Measurements from ENCODE around the gene TSSK6.
A peak's percentile ranks its signal among the peaks of the same experiment; 100 is the strongest.

DNA sequence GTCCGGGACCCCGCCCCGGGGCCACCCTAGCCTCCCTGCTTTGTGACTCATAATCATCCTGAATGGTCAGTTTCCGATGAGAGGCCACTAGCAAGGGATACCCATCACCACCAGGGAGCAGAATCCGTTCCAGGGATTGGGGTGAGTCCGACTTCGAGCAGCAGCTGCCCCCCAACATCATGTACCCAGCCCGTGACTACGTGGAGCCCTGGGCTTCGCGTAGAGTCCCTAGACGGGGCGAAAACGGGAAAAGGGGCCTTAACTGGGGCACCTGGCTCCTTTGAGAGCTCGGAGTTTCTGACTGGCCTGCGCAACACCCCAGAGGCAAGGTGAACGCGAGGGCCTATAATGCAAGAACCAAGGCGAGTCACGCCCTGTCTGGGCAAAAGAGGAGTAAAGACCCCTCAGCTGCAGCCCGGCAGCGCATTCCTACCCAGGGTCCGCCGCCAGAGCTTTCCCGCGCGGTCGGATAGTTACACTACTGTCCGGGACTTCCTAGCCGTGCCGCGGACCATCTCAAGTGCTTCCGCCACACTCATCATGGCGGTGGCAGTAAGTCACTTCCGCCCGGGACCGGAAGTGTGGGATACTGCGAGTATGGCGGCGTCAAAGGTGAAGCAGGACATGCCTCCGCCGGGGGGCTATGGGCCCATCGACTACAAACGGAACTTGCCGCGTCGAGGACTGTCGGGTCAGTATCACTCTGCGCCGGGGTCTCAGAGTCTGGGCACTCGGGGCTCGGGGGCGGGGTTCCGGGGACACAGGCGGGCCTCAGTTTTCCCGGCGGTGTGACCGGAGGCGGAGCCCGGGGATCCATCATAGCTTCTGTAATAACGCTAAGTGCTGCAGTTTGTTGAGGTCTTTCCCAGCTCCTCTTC, 533 bp upstream of the TSSK6 start, which contains the start of gene NDUFA13:
- TF ChIP-seq POLR2A (IDR thresholded peaks at IDR 0.05) (peak in 3 of 4 donors; percentile 9 to 69 (median 44)), CTCF (IDR thresholded peaks at IDR 0.05) (peak in 2 of 6 experiments; percentile 3 to 20)
